ENCODE results near the gene POU2AF1.

Gene POU2AF1

DNA sequence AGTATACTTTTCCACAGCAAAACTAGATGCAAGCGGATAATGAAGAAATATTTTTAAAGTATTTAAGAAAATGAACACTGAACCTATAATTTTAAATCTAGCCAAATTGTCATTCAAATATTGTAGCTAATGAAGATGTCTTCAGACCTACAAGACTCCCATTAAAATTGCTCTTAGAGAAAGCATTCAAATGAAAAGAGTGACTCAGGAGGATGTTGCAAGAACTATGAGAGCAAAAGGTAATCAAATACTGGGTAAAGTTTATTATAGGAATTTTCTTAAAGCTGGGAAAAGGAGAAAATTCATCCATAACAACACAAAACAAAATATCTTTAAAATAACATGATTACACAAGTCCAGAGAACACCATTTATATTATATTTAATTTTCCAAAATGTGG is 5.4 kb upstream of the POU2AF1 start:
- no peak for DNase-seq

DNA sequence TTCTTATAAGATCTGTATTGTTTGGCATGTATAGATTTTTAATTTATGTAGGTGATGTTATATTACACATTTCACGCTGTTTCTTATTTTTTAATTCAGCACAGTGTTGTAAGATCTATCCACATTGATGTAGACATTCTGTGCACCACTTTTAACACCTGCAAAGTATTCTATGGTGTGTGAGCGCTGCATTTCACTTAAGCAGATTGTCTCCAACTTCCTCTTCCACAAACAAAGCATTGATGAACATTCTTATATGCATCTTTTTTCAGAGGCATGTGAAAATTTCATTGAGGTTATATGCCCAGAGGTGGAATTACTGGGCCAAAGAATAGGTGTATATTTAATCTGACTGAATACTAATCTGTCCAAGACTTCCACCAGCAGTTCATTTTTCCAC is 3.4 kb upstream of the POU2AF1 start:
- DNase-seq = no peak

DNA sequence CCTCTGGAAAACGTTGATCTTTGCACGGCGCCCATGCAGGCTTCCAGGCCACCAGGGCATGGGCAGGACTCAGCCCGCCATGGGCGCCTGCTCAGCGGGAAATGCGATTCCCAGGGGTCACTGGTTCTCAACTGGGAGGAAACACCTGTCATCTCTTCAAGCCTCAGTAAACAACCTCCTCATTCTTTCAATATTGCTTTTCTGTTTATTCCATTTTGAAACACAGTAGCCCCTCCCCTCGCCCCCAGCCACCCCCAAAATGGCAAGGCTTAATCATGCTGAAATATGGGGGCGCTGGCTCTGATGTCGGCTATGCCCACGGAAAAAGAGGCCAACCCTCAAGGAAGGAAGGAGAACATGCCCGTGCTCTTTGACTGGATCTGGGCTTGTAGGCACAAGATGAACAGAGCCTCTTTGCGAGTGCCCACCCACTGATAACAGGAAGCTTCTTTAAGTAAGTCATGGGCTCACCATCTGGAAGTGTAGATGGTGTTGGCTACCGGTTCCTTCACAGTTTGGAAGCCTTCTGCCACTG is 594 bp upstream of the POU2AF1 start:
- DNase-seq = no peak

DNA sequence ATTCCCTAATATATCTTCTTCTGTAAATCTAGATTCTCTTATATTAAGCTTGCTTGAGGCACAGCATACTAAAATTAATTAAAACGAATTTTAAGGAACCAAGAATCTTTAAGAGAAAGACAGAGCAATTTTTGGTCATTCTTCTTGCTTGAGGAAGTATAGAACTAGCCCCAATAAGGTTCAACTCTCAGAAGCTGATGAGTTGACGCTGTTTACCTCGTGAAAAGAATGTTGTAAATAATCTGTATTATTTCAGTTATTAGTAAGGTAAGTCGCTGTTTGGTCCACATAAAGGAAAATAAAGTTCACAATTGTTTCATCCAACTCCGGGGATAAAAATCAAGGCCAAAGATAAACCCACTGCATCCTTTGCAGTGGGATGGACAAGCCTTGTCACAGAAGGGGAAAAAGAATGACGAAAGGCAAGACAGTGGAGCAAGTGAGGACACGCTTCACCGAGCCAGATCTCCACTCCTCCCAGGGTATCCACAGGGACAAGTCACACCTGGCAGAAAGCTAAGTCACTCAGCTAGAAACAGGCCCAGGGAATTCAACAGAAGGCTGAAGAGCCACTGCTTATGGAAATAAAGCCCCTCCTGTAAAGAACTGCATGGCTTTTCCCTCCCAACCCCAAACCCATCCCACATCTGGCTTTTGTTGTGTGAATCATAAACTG is 752 bp downstream of the POU2AF1 start:
- no peak for DNase-seq

DNA sequence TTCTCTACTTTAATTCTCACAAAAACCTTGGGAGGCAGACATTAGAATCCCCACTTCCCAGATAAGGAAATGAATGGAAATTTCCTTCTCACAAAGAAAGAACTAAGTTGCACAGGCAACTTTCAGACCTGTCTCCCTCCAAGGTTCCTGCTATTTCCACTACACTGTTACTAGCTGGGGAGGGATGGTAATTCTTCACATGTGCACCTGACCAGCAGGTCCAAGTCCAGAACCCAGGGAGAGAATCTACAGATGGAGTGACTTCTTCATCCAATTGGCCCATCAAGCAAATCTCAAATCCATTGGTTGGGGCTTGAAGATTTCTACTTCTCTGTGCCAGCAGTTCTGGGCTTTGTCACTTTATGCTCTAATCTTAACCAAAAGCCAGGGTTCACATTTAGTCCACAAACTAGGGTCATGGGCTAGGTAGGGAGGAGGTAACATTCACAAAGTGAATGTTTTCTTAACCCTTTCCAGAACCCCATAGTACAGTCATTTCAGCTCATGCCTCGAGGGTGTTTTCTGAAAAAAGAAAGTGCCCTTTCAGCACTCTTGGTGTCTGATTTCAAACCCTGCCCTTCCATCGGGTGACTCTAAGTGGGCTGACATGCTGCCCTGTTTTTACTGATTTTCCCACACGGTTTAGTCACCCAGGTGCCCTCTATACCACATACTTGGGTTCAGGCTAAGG is 2.7 kb downstream of the POU2AF1 start:
- DNase-seq = no peak

DNA sequence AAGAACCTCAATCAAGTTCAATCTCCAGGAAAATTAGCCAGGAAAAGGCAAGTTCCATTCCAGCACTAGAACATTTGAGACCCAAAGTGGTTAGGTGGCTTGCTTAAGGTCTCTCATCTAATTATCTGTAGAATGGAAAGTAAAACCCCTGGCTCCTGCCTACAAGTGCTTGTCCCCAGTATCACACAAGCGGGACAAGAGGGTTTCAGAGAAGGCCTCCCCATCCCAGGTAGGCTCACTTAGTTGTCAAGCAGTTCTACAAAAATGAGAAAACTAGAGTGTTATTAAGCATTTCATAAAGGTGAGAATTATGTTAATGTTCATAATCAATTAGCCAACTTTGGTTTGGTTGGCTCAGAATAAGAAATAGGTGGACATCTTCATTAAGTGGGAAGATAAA is 5.5 kb downstream of the POU2AF1 start:
- no peak for DNase-seq

DNA sequence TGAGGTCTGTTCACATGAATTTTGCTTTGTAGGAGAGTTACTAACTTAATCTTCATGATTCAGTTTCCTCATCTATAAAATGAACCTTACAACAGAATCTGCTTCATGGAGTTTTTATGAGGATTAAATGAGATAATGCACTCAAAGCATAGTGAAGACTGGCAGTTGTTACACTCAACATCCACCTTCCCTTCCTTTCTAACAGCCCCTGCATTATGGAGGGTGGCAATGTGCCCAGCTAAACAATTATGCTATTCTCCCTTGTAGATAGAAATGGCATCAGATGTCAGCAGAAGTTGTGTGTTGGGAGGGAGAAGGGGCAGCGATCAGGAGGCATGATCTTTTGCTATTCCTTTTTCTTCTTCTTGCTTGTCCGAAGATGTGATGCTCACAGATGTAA is 6.5 kb downstream of the POU2AF1 start:
- no peak for DNase-seq

DNA sequence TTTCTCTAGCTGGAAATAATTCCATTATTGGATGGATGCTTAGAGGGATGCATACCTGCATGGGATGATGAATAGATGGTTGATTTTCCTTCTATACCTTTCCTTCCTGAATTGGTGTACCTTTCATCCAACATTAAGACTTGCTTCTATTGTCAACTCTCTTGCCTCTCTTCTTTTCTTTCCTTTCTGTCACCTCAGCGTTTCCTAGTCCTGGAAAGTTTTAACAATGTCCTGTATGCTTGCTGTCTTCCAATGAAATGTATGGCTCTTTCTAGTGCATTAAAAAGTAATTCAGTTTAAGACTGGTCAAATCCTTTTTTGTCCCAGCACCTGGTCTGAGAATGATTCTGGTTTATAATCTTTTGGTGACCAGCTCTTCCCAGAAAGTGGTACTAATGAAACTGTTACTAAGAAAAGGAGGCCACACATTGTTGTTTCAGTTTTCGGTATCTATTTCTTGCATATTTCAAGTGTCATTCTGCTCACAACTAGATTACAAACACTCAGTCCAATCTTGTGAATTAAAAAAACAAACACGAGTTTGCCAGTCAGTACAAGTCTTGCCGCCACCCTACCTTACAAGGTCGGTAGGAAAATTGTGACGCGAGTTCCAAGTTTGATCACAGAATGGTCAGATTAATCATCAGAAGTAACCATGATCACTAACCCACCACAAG is 8.0 kb downstream of the POU2AF1 start:
- DNase-seq = no peak

DNA sequence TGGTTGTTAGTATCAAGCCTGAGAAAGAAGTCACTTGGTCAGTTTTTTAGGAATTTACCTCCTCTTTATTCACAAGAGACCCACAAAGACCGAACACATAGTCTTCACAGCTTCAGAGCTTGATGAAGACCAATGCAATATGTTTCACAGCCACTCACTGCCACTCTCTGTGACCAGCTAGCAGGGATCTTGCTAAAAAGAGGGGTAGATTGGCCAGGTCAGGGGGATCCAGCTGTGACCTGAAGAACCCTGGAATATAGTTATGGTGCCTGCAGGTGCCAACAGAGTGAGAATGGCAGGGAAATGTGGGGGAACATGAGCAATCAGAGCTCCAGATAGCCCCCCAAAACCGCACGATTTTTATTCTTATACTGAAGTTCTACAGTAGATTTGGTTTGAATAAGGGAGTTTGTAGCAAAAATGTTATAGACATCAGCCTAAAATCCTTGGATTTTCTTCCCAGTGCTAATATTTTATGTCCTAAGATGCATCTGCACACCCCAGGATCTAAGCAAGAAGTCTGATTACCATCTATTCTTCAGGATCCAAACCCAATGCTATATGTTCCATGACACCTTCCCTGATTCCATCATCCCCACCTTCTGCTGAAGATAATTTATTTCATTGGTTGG is 8.7 kb downstream of the POU2AF1 start:
- DNase-seq = no peak

DNA sequence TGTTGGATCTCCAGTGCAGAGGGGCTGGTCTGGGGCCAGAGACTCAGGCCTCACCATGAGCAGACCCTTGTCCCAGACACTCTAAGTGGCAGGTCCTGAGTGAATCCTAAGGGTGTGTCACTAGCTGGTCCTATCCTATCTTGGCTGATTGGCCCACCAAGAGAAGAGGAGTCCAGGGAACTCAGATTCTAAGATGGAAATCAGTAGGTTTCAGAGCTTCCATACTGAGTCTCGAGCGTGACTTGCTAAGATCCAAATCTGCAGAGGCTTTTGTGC is 10.9 kb downstream of the POU2AF1 start:
- DNase-seq = no peak

DNA sequence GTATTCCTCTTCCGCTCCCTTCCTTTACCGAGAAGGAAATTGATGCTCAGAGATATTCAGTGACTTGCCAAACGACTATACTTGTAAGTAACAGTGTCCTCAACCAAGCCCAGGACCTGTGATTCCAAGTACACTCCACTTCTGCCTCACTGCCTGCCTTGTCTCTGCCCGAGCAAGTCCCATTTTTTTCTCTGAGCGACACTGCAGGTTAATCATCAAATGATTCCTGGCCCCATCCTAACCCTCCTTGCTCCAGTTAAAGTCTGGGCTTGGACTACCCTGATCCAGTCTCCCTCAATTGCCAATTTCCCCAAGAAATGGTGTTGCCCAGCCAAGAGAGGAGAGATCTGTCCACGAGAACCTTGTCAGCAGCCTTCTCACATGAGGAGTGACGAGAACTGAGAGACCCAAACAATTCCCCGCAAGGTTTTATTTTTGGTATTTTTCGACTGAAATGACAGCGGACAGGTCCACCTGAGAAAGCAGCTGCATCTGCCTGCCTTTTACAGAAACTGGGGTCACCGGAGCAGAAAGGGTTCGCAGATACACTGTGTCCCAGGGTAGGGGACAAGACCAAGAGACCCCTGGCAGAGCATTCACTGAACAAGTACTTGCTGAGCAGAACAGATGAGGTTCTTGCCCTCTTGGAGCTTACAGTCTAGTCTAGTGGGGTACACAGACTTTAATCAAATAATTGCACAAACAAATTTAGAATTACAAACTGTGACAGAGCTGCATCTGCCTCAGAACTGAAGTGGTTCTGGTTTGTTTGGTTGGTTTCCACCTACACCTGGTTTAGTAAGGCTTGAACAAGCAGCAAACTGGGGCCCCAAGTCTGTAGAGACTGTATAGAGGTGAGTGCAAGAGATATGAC is 11.4 kb downstream of the POU2AF1 start:
- no peak for DNase-seq

DNA sequence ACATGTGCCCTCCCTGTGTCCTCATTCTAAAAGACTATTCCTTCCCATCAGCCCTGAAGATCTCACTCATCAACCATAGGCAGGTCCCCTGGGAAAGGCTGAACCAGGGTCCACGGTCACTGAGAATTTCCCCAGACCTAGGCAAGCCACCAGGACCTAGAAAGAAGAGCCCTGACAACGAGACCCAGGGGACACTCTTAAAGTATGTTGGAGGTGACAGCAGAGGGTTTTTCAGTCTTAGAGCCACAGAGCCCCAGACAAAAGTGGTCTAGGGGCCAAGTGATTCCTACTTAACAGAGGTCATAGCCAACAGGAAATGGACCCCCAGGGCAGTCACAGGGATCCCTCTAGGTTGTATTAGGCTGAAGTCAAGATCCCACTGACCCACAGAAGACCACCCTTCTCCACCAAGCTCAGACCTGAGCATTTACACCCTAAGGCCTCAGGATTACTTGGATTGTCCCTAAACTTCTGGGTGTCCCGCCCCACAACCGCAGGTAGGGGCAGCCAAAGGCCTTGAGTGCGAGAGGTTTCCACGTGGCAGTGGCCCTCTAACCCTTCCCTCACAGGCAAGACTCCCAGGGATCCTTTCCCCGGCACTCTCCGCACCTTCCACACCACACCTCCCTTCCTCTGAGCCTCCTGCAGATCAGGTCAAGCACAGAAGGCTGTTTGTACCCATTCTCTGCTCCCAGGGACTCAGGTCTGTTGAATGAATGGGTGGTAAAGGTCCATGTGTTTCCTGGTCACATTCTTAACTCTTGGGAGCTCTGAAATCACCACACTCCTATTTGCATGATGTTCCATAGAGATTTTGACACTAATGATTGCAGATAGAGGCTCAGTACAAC is 12.3 kb downstream of the POU2AF1 start:
- no peak for DNase-seq

DNA sequence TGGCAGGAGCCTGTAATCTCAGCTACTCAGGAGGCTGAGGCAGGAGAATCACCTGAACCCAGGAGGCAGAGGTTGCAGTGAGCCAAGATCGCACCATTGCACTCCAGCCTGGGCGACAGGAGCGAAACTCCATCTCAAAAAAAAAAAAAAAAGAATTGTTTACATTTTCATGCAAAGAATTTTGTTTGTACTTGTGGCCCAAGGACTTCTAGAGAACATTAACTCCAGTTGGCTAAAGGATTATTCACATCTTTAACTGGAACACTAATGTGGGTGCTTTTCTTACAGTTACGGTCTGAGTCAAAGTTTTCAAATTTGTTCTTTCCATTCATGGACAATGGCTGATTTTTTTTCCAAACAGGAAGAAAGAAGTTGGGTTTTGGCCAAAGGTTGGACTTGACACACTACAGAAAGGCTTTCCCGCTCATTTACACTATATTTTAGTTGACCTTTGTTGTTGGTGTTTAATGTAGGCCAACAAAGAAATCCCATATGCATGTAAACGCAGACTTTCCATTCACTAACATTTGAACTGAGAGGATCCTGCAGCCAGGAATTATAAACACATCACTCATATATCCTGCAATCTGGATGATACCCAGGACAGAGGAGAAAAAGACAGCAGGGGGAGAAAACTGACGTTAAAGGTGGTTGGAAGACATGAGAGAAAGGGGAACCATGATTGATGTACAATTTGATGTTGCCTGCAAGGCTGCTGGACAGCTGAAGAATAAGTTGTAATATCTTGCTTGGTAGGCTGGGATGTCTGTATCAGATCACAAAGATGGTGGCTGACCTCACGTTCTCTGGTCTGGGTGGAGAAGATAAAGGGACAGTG is 13.1 kb downstream of the POU2AF1 start:
- DNase-seq = no peak

DNA sequence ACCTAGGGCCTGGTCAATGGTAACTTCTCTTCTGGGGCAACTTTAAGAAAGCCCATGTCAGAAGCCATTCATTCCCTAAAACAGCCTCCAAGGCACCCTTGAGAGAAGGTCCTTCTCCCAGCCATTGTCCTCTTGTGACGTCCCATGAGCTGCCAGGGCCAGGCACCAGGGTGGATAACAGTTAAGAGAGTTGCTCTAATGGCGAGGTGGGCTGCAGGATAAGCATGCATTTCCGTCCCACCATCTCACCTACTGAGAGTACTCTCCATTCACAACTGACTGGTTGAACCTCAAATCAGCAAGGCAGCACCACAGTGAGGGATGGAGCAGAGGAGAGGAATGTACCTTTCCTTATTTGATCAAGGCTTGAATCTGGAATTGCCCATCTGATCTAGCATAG is 14.6 kb downstream of the POU2AF1 start:
- no peak for DNase-seq

DNA sequence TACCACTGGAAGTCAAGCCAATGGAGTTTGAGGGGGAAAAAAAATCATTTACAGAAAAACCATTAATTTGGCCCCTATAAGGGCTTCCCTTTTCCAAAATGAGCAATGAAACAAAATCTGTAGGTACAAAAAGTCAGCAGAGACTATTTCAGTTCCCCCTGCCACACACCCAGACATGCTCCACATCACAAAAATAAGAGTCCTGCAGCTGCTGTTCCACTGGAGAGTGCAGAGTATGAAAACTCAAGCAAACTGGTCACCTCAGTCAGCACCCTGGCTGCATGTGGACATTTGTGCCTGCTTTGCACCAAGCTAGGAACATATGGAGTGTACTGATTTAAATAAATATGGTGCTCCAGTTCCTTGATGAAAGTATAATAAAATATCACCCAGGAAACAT is 15.1 kb downstream of the POU2AF1 start:
- DNase-seq = no peak

DNA sequence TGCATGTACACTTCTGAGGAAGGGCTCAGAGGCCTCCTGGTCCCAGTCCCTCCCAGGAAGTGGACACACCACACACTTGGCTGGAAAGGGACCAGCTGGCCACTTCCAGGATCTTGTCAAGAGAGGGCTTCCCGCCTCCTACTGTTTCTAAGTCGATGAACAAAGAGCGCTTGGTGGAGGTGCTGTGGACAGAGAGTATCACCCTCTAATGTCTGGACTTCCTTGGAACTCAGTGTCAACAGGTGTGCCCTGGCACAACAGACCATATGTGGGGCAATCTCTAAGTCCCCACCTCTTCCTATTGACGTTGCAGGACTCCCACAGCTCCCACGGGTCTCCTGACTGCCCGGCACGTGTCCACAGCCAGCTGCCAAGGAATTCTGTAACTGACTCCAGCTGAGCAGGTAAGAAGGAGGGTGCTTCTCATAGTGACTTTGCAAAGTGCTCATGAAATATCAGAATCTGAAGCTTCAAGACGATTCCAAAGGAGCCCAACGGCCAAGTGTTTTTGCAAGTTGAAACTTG is 16.1 kb downstream of the POU2AF1 start:
- no peak for DNase-seq

DNA sequence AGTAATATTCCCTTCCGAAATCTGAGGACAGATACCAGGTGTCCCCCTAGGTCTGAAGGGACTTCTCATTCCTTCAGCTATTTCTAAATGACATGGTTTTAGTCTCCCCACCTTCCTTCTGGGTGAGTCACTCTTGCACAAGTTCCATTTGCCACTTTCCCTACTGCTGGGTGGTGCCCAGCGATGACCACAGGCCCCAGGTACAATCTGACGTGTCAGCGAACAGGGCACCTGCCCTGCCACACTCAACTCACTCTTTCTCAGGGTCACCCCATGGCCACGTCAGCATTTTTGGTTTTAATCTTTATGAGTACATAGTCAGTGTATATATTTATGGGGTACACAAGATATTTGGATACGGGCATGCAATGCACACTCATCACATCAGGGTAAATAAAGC is 17.2 kb downstream of the POU2AF1 start:
- no peak for DNase-seq

DNA sequence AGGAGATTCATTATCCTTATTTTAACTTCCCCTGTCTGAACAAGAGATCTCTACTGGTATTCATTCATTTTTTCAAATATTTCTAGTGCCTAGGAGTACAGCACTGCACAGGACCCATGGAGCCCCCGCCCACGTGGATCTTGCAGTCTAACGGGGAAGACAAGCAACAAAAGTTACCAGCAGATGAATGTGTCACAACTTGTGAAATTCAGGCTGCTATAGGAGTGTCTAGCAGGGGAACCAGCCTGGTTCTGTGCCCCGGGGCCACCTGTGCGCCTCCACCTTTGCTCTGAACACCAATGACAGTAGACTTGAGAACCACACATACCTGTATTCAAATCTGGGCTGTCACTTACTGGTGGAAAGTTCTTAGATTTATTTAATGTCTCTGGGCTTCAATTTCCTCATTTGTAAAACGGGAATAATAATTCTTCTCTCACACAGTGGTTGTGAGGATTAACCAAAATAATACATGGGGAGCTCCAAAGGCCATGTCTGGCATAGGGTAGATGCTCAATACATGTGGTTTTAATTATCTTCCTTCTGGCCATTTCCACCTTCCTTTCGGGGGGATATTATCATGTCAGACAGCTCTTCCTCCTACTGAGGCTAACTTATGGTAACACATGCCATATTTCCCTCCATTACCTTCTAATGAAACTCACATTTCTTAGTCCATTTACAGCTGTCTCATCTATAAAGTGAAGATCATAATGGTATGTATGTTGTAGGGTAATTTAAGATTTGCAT is 17.8 kb downstream of the POU2AF1 start:
- DNase-seq = no peak

DNA sequence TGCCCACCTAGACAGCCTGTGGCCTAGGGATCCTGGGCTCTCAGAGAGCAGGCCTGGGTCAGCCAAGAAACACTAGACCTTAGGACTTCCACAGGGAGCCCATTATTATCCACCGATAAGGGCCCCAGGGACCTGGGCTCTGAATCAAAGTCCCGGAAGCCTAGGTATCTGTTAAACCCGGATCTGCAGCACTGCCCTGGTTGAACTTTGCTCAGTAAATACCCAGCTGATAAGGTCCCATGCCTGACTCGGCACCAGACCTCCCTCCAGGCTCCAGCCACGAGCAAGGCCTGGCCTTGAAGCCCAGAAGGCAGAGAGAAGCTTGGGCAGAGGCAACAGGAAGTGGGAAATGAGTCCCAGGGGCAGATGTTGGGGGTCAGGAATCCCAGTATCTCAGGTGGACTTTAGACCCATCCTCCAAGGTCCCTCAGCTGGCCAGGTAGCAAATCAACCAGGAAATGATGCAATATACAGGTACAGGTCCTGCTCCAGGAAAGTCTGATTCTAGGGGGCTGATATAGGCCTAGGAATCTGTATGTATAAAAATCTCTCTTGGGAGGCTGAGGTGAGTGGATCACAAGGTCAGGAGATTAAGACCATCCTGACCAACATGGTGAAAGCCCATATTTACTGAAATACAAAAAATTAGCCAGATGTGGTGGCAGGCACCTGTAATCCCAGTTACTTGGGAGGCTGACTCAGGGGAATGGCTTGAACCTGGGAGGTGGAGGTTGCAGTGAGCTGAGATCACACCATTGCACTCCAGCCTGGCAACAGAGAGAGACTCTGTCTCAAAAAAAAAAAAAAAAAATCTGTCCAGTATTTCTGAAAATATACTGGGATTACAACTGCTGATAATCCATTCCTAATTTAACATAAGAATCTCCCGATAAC is 18.7 kb downstream of the POU2AF1 start:
- no peak for DNase-seq

All from cerebellar nuclear complex (tissue), 1 donor.